Bronchial epithelial cell (primary cell): ENCODE data around the gene MFNG. TPM values are rescaled to one million over a fixed set of nuclear protein-coding genes. Genes with fewer than 3 reads are reported as not detected.

Experiments used
- DNase-seq: peaks from one replicate; pipeline ENCODE4 v3.0.0-alpha.2; 2010; ENCODE audit warnings: low read depth
- FAIRE-seq: peaks from 2 replicates; lab custom pipeline; 2011; peaks lifted over from hg19 to GRCh38; lab: Jason Lieb, UNC
- H3K27me3 ChIP-seq: 2 replicates; pipeline ENCODE4 v1.5.1; 2011; ENCODE audit warnings: low read length; ENCODE audit not compliant: control insufficient read depth, insufficient read depth
- H3K36me3 ChIP-seq: 2 replicates; pipeline ENCODE4 v1.5.1; 2011; ENCODE audit warnings: low read length; ENCODE audit not compliant: control insufficient read depth, insufficient read depth
- H3K4me3 ChIP-seq: 2 replicates; pipeline ENCODE4 v1.5.1; 2011; ENCODE audit warnings: mild to moderate bottlenecking, low read depth, low read length, control low read depth
- CTCF ChIP-seq: IDR thresholded peaks from 2 replicates; pipeline ENCODE4 v1.5.1; 2011; ENCODE audit warnings: mild to moderate bottlenecking, moderate library complexity, low read length, control low read depth, inconsistent platforms; ENCODE audit not compliant: insufficient read depth, severe bottlenecking
- total RNA-seq: library from RNA; depleted of rRNA; stranded (reverse); fragments of >200 nt; gene quantifications from 2 replicates; pipeline ENCODE4 v1.2.1, GENCODE V29; 2014

Gene MFNG
- total RNA-seq, 1 donor from 2014 or later, result 0.26 TPM

GRCh38 chr22:37462436-37462835, 23.7 kb downstream of the MFNG start:
- Histone ChIP-seq H3K27me3 (no peaks in the 10 kb centered on the region), H3K4me3 (no peak overlapping the region), H3K36me3 (no peaks in the 10 kb centered on the region)
- DNase-seq (no peak), FAIRE-seq (no peak)
- no peak for TF ChIP-seq CTCF

- Histone ChIP-seq H3K36me3 (no peaks in the 10 kb centered on the region), H3K4me3 (no peak overlapping the region), H3K27me3 (no peaks in the 10 kb centered on the region)
- DNase-seq (no peak), FAIRE-seq (no peak)
- no peak for TF ChIP-seq CTCF
Measured at GRCh38 chr22:37461961-37462360, 24.2 kb downstream of the MFNG start.

GRCh38 chr22:37460684-37461083, 25.5 kb downstream of the MFNG start:
- no peak for DNase-seq
- no peaks in the 10 kb centered on the region for H3K36me3 ChIP-seq
- TF ChIP-seq CTCF, result no peak
- FAIRE-seq, result no peak
- H3K27me3 ChIP-seq, result no peaks in the 10 kb centered on the region
- H3K4me3 ChIP-seq, result no peak overlapping the region

- FAIRE-seq (no peak), DNase-seq (no peak)
- Histone ChIP-seq H3K36me3 (no peaks in the 10 kb centered on the region), H3K4me3 (no peak overlapping the region), H3K27me3 (no peaks in the 10 kb centered on the region)
- TF ChIP-seq CTCF, result no peak
Measured at GRCh38 chr22:37459206-37459605, 27.0 kb downstream of the MFNG start.

- FAIRE-seq, result no peak
- no peaks in the 10 kb centered on the region for H3K36me3 ChIP-seq
- peak; percentile 91 for TF ChIP-seq CTCF
- no peaks in the 10 kb centered on the region for H3K27me3 ChIP-seq
- no peak overlapping the region for H3K4me3 ChIP-seq
- peak; percentile 62 for DNase-seq
Measured at GRCh38 chr22:37457093-37457893, 28.9 kb downstream of the MFNG start.

- TF ChIP-seq CTCF, result no peak
- Histone ChIP-seq H3K27me3 (no peaks in the 10 kb centered on the region), H3K4me3 (no peak overlapping the region), H3K36me3 (no peaks in the 10 kb centered on the region)
- no peak for FAIRE-seq
- DNase-seq, result no peak
Measured at GRCh38 chr22:37456346-37456745, 29.8 kb downstream of the MFNG start.
